GM12878 (cell line): ENCODE results near the gene TEX264. TPM values are rescaled to one million over a fixed set of nuclear protein-coding genes. Genes with fewer than 3 reads are reported as not detected.

Experiments
- ATAC-seq: fragments of 200-7000 bp; cut with Tn5 transposase; 3 replicates; pipeline ENCODE4 v1.9.1; 2020; ENCODE audit warnings: mild to moderate bottlenecking, moderate library complexity
- BruUV-seq: library from RNA; stranded (reverse); fragments of 400-500 nt; replicated peaks from 2 replicates; lab custom pipeline; 2021; lab: Mats Ljungman, UMichigan
- CTCF ChIA-PET: fragments of 300-600 bp; sonication (Branson Sonifier 250); formaldehyde crosslinking; extraction: SDS; loops from one replicate; lab custom pipeline; 2021; ENCODE audit warnings: inconsistent platforms; lab: Yijun Ruan, JAX
- POLR2A ChIA-PET: fragments of 350-600 bp; formaldehyde crosslinking; extraction: SDS; loops from one replicate; lab custom pipeline; 2021; ENCODE audit warnings: inconsistent platforms; lab: Charles Lee
- RAD21 ChIA-PET: fragments of 300-600 bp; sonication (Branson Sonifier 250); formaldehyde crosslinking; loops from one replicate; lab custom pipeline; 2023; ENCODE audit warnings: antibody characterized with exemption; ENCODE audit not compliant: unreplicated experiment; lab: Charles Lee
- SMC1A ChIA-PET: fragments of 300-600 bp; sonication (Branson Sonifier 250); formaldehyde crosslinking; loops from one replicate; lab custom pipeline; 2023; ENCODE audit not compliant: unreplicated experiment, uncharacterized antibody; lab: Charles Lee
- DNase-seq: peaks from one replicate; pipeline ENCODE4 v3.0.0-alpha.2; 2011; ENCODE audit warnings: low read depth, low spot score
- FAIRE-seq: peaks from 3 replicates; lab custom pipeline; 2011; peaks lifted over from hg19 to GRCh38; lab: Jason Lieb, UNC
- H2AFZ ChIP-seq: 2 replicates; pipeline ENCODE4 v1.6.0; 2011; ENCODE audit warnings: low read depth, low read length, control low read depth; ENCODE audit not compliant: control insufficient read depth
- H3K27ac ChIP-seq: 2 replicates; pipeline ENCODE4 v1.5.1; 2011; ENCODE audit warnings: control low read depth; ENCODE audit not compliant: control insufficient read depth, insufficient read depth
- H3K27me3 ChIP-seq, 2 experiments: replicated peaks in 1 of 2; 2 replicates each; pipeline versions ENCODE4 v1.6.0 to v1.6.1; 2011; ENCODE audit warnings: low read length in 1 of 2; ENCODE audit not compliant: control insufficient read depth in 2 of 2, insufficient read depth in 2 of 2
- H3K36me3 ChIP-seq, 2 experiments: 2 replicates each; pipeline ENCODE4 v1.5.1; 2011; ENCODE audit warnings: low read length in 1 of 2; ENCODE audit not compliant: control insufficient read depth in 2 of 2, insufficient read depth in 2 of 2
- H3K4me1 ChIP-seq: 2 replicates; pipeline ENCODE4 v1.6.1; 2011; ENCODE audit warnings: mild to moderate bottlenecking, low read length, moderate library complexity, mixed read lengths; ENCODE audit not compliant: control insufficient read depth, insufficient read depth
- H3K4me2 ChIP-seq: 2 replicates; pipeline ENCODE4 v1.6.0; 2011; ENCODE audit warnings: control low read depth; ENCODE audit not compliant: control insufficient read depth, insufficient read depth
- H3K4me3 ChIP-seq: fragments of 200-600 bp; sonication (generic); 2 replicates; pipeline ENCODE4 v1.5.1; 2016
- H3K79me2 ChIP-seq: 2 replicates; pipeline ENCODE4 v1.6.0; 2011; ENCODE audit warnings: low read length; ENCODE audit not compliant: control insufficient read depth, insufficient read depth
- H3K9ac ChIP-seq: 2 replicates; pipeline ENCODE4 v1.8.0; 2011; ENCODE audit warnings: low read length, control low read depth, mixed read lengths; ENCODE audit not compliant: control insufficient read depth, insufficient read depth
- H3K9me3 ChIP-seq: replicated peaks from 3 replicates; pipeline ENCODE4 v1.5.1; 2011; ENCODE audit warnings: mild to moderate bottlenecking, low read length; ENCODE audit not compliant: control insufficient read depth, insufficient read depth
- H4K20me1 ChIP-seq: 2 replicates; pipeline ENCODE4 v1.6.0; 2011; ENCODE audit not compliant: control insufficient read depth, insufficient read depth
- DPF2 ChIP-seq: fragments of 450-650 bp; IDR thresholded peaks from 2 replicates; pipeline ENCODE4 v1.6.1; 2017; ENCODE audit warnings: mild to moderate bottlenecking
- EGR1 ChIP-seq, 2 experiments: IDR thresholded peaks; 1 replicate in 1 of 2; 2 replicates in 1 of 2; pipeline ENCODE4 v1.6.1; 2011 to 2012; ENCODE audit warnings: low read depth in 2 of 2, low read length in 2 of 2, borderline replicate concordance in 1 of 2, mild to moderate bottlenecking in 1 of 2, moderate library complexity in 1 of 2
- GABPA ChIP-seq: IDR thresholded peaks from 2 replicates; pipeline ENCODE4 v1.6.1; 2014; ENCODE audit warnings: antibody characterized with exemption, low read depth, mild to moderate bottlenecking, inconsistent platforms
- KLF5 ChIP-seq: fragments of 450-650 bp; IDR thresholded peaks from 2 replicates; pipeline ENCODE4 v1.6.1; 2014; ENCODE audit warnings: mild to moderate bottlenecking; ENCODE audit not compliant: partially characterized antibody
- NFIC ChIP-seq: IDR thresholded peaks from 2 replicates; pipeline ENCODE4 v1.6.1; 2012; ENCODE audit warnings: low read depth, mild to moderate bottlenecking, inconsistent platforms, low read length, moderate library complexity
- NRF1 ChIP-seq: conservative IDR thresholded peaks from 2 replicates; pipeline ENCODE4 v1.6.1; 2011; ENCODE audit warnings: mild to moderate bottlenecking, low read depth, low read length, improper control_type of control experiment
- SPI1 ChIP-seq: IDR thresholded peaks from 2 replicates; pipeline ENCODE4 v1.6.1; 2011; ENCODE audit warnings: low read depth, mild to moderate bottlenecking, low read length, moderate library complexity, borderline replicate concordance; ENCODE audit not compliant: insufficient read depth
- ZSCAN29 ChIP-seq: fragments of 450-650 bp; IDR thresholded peaks from 2 replicates; pipeline ENCODE4 v1.6.1; 2017; ENCODE audit warnings: mild to moderate bottlenecking, moderate library complexity
- WGBS: methylation state at CpG from one replicate; pipeline ENCODE4 v1.1.6; 2016; ENCODE audit warnings: low lambda C conversion rate; ENCODE audit not compliant: insufficient replicate concordance, insufficient coverage; ENCODE audit errors: missing lambda C conversion rate; 5-methylcytosine and 5-hydroxymethylcytosine counted together
- in situ Hi-C: fragments of 300-500 bp; cut with MboI; formaldehyde crosslinking; loops from 9 replicates; pipeline ENCODE4 v1.14.3; 2018; ENCODE audit warnings: mixed read lengths
- intact Hi-C: fragments of 100-400 bp; cut with micrococcal nuclease; formaldehyde crosslinking; loops from one replicate; pipeline ENCODE4 v1.14.2; 2022; ENCODE audit not compliant: unreplicated experiment
- polyA plus RNA-seq, 11 experiments: library from polyadenylated mRNA; depleted of rRNA in 4 of 11; unstranded in 6 of 11; stranded (reverse) in 5 of 11; fragments of >200 nt; fragmentation: Nextera tagmentation in 4 of 11; fragmentation: Illumina TruSeq in 1 of 11; extraction: Ambion mirVana in 4 of 11; extraction: Trizol in 1 of 11; gene quantifications; 1 replicate in 1 of 11; 2 replicates in 10 of 11; pipeline versions ENCODE4 v1.2.1 to v1.2.3, GENCODE V29; 2011 to 2016; ENCODE audit warnings: inconsistent platforms in 2 of 11, missing spikeins in 2 of 11, low read depth in 1 of 11
- total RNA-seq, 4 experiments: library from RNA; depleted of rRNA in 3 of 4; stranded (reverse); fragments of >200 nt in 3 of 4; fragmentation: Illumina TruSeq in 1 of 4; extraction: Trizol in 1 of 4; gene quantifications; 2 replicates each; pipeline versions ENCODE4 v1.2.1 to v1.2.3, GENCODE V29; 2013 to 2021
- TF ChIP-seq, protein P1 (sequence below): fragments of 450-650 bp; IDR thresholded peaks from 2 replicates; pipeline ENCODE4 v1.6.1; 2018; ENCODE audit warnings: borderline replicate concordance, mild to moderate bottlenecking; ENCODE audit not compliant: partially characterized antibody
- TF ChIP-seq, protein P2 (sequence below): fragments of 450-650 bp; IDR thresholded peaks from 2 replicates; pipeline ENCODE4 v1.6.1; 2016; ENCODE audit warnings: mild to moderate bottlenecking
- TF ChIP-seq, protein P3 (sequence below): fragments of 450-650 bp; formaldehyde crosslinking; IDR thresholded peaks from 2 replicates; pipeline ENCODE4 v1.5.0; 2022; ENCODE audit warnings: mild to moderate bottlenecking, missing genetic modification characterization

TEX264 gene
- total and polyA plus RNA-seq, 10 of the 15 experiments (the other 5 are each of a cell fraction or from before 2014, with no cell fraction given): 3.6 to 63.0 (median 52.4) TPM

- DNase-seq: no peak
- no peaks in the 10 kb centered on the region; a peak in 2 of 4 replicates for H3K36me3 ChIP-seq
- CTCF ChIA-PET: interaction anchor here (0.7 kb wide), 1 partner anchor 1093 kb away, joined by 3 read pairs; no protein-coding TSS in a partner anchor
- H3K79me2 ChIP-seq: no peaks in the 10 kb centered on the region
- TF ChIP-seq DPF2 (no peak), KLF5 (no peak), NFIC (no peak), SPI1 (no peak), GABPA (no peak), ZSCAN29 (no peak), EGR1 (IDR thresholded peaks at IDR 0.05; ENCODE audit: borderline replicate concordance in 1 of 2, low read depth in 2 of 2, low read length in 2 of 2) (no peak), NRF1 (no peak)
- TF ChIP-seq, protein P1, sequence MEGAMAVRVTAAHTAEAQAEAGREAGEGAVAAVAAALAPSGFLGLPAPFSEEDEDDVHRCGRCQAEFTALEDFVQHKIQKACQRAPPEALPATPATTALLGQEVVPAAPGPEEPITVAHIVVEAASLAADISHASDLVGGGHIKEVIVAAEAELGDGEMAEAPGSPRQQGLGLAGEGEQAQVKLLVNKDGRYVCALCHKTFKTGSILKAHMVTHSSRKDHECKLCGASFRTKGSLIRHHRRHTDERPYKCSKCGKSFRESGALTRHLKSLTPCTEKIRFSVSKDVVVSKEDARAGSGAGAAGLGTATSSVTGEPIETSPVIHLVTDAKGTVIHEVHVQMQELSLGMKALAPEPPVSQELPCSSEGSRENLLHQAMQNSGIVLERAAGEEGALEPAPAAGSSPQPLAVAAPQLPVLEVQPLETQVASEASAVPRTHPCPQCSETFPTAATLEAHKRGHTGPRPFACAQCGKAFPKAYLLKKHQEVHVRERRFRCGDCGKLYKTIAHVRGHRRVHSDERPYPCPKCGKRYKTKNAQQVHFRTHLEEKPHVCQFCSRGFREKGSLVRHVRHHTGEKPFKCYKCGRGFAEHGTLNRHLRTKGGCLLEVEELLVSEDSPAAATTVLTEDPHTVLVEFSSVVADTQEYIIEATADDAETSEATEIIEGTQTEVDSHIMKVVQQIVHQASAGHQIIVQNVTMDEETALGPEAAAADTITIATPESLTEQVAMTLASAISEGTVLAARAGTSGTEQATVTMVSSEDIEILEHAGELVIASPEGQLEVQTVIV: no peak
- TF ChIP-seq, protein P2, sequence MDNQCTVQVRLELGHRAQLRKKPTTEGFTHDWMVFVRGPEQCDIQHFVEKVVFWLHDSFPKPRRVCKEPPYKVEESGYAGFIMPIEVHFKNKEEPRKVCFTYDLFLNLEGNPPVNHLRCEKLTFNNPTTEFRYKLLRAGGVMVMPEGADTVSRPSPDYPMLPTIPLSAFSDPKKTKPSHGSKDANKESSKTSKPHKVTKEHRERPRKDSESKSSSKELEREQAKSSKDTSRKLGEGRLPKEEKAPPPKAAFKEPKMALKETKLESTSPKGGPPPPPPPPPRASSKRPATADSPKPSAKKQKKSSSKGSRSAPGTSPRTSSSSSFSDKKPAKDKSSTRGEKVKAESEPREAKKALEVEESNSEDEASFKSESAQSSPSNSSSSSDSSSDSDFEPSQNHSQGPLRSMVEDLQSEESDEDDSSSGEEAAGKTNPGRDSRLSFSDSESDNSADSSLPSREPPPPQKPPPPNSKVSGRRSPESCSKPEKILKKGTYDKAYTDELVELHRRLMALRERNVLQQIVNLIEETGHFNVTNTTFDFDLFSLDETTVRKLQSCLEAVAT: no peak
- TF ChIP-seq, protein P3, sequence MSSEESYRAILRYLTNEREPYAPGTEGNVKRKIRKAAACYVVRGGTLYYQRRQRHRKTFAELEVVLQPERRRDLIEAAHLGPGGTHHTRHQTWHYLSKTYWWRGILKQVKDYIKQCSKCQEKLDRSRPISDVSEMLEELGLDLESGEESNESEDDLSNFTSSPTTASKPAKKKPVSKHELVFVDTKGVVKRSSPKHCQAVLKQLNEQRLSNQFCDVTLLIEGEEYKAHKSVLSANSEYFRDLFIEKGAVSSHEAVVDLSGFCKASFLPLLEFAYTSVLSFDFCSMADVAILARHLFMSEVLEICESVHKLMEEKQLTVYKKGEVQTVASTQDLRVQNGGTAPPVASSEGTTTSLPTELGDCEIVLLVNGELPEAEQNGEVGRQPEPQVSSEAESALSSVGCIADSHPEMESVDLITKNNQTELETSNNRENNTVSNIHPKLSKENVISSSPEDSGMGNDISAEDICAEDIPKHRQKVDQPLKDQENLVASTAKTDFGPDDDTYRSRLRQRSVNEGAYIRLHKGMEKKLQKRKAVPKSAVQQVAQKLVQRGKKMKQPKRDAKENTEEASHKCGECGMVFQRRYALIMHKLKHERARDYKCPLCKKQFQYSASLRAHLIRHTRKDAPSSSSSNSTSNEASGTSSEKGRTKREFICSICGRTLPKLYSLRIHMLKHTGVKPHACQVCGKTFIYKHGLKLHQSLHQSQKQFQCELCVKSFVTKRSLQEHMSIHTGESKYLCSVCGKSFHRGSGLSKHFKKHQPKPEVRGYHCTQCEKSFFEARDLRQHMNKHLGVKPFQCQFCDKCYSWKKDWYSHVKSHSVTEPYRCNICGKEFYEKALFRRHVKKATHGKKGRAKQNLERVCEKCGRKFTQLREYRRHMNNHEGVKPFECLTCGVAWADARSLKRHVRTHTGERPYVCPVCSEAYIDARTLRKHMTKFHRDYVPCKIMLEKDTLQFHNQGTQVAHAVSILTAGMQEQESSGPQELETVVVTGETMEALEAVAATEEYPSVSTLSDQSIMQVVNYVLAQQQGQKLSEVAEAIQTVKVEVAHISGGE: no peak
- H4K20me1 ChIP-seq: no peaks in the 10 kb centered on the region
- no peaks in the 10 kb centered on the region for H3K27me3 ChIP-seq
- no peak overlapping the region for H3K4me2 ChIP-seq
- H3K4me1 ChIP-seq: no peaks in the 10 kb centered on the region
- no peak overlapping the region for H3K27ac ChIP-seq
- no peaks in the 10 kb centered on the region for H3K9me3 ChIP-seq
- RAD21 ChIA-PET: no interaction called here
- in situ Hi-C loops: no loop called here
- POLR2A ChIA-PET: no interaction called here
- no TSS peak for BruUV-seq
- no peak overlapping the region for H3K9ac ChIP-seq
- ATAC-seq: no peak
- H2AFZ ChIP-seq: no peak overlapping the region
- 73% methylated on average over 17 of the region's 17 CpGs for WGBS
- no peak overlapping the region for H3K4me3 ChIP-seq
- intact Hi-C loops: no loop called here
- no peak for FAIRE-seq
- SMC1A ChIA-PET: no interaction called here
These were observed 38.0 kb downstream of the TEX264 start for GRCh38 chr3:51709004-51709420.
